Upper lobe of left lung (tissue), 6 donors: ENCODE data around the gene VAV3. TPM values are rescaled to one million over a fixed set of nuclear protein-coding genes. Genes with fewer than 3 reads are reported as not detected.

ENCODE experiments used
- ATAC-seq, 2 donors: fragments of 200-7000 bp; cut with Tn5 transposase; one replicate each; pipeline ENCODE4 v1.9.1; 2022; ENCODE audit warnings: mild to moderate bottlenecking in 2 of 2, moderate library complexity in 2 of 2; ENCODE audit not compliant: low FRiP score in 2 of 2
- DNase-seq, 2 donors: peaks; one replicate each; pipeline ENCODE4 v3.0.0-alpha.2; 2019 to 2020
- H3K27ac ChIP-seq, 4 donors: fragments of 200-600 bp; sonication (generic); one replicate each; pipeline ENCODE4 v1.5.1; 2016 to 2019
- H3K27me3 ChIP-seq, 4 donors: fragments of 200-600 bp; sonication (generic); one replicate each; pipeline ENCODE4 v1.5.1; 2017 to 2019
- H3K36me3 ChIP-seq, 4 donors: fragments of 200-600 bp; sonication (generic); one replicate each; pipeline ENCODE4 v1.5.1; 2016 to 2019
- H3K4me1 ChIP-seq, 4 donors: fragments of 200-600 bp; sonication (generic); one replicate each; pipeline ENCODE4 v1.5.1; 2018 to 2019
- H3K4me3 ChIP-seq, 4 donors: fragments of 200-600 bp; sonication (generic); one replicate each; pipeline ENCODE4 v1.5.1; 2017 to 2019; ENCODE audit warnings: mild to moderate bottlenecking in 2 of 4, moderate library complexity in 1 of 4
- H3K9me3 ChIP-seq, 4 donors: fragments of 200-600 bp; sonication (generic); one replicate each; pipeline ENCODE4 v1.5.1; 2018 to 2019
- EP300 ChIP-seq, 4 donors: sonication (generic); formaldehyde crosslinking; IDR thresholded peaks; one replicate each; pipeline ENCODE4 v1.5.1; 2017; ENCODE audit warnings: antibody characterized with exemption in 4 of 4, control low read depth in 2 of 4
- POLR2A ChIP-seq, 4 donors: fragments of 450-650 bp; IDR thresholded peaks; one replicate each; pipeline ENCODE4 v1.5.1; 2016 to 2017; ENCODE audit warnings: antibody characterized with exemption in 4 of 4, mild to moderate bottlenecking in 2 of 4
- POLR2AphosphoS5 ChIP-seq, 2 donors: sonication (generic); formaldehyde crosslinking; IDR thresholded peaks; one replicate each; pipeline ENCODE4 v1.5.1; 2017; ENCODE audit warnings: antibody characterized with exemption in 2 of 2
- WGBS, 2 donors: methylation state at CpG; one replicate each; pipeline ENCODE4 v1.1.5; 2017 to 2018; 5-methylcytosine and 5-hydroxymethylcytosine counted together
- total RNA-seq, 6 donors: library from RNA; depleted of rRNA in 4 of 6; stranded (reverse); fragments of >200 nt in 4 of 6; gene quantifications; one replicate each; pipeline versions ENCODE4 v1.1.0 to v1.2.1, GENCODE V29; 2016 to 2021
- TF ChIP-seq, protein P1 (sequence below), 6 experiments: fragments of 450-650 bp in 4 of 6; fragments of 200-600 bp in 2 of 6; sonication (generic) in 2 of 6; IDR thresholded peaks; one replicate each; pipeline ENCODE4 v1.5.1; 2016 to 2019; ENCODE audit warnings: antibody characterized with exemption in 6 of 6
- donor health status: DM: no; HTN: no; CAD: no; lungs with moderate emphysema.
- donor health status: DM: no; HTN: yes; CAD: no; lungs with severe emphysema.

The VAV3 gene
- total RNA-seq, 6 donors from 2014 or later, result 5.9 to 13.6 (median 7.8) TPM

DNA sequence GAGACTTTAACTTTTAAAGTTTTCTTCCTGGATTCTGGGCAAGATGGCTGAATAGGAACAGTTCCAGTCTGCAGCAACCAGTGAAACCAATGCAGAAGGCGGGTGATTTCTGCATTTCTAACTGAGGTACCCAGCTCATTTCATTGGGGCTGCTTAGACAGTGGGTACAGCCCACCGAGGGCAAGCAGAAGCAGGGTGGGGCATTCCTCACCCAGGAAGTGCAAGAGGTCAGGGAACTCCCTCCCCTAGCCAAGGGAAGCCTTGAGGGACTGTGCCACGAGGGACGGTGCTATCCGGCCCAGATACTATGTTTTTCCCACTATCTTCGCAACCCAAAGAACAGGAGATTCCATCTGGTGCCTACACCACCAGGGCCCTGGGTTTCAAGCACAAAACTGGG lies 121.0 kb downstream of the VAV3 start:
- DNase-seq (no peak), ATAC-seq (no peak)
- 60 to 75% methylated on average over 6 of the region's 6 CpGs for WGBS, 2 donors
- TF ChIP-seq POLR2A (IDR thresholded peaks at IDR 0.05), result no peak
- TF ChIP-seq EP300 (IDR thresholded peaks at IDR 0.05), result no peak
- TF ChIP-seq POLR2AphosphoS5 (IDR thresholded peaks at IDR 0.05), result no peak
- TF ChIP-seq, protein P1, sequence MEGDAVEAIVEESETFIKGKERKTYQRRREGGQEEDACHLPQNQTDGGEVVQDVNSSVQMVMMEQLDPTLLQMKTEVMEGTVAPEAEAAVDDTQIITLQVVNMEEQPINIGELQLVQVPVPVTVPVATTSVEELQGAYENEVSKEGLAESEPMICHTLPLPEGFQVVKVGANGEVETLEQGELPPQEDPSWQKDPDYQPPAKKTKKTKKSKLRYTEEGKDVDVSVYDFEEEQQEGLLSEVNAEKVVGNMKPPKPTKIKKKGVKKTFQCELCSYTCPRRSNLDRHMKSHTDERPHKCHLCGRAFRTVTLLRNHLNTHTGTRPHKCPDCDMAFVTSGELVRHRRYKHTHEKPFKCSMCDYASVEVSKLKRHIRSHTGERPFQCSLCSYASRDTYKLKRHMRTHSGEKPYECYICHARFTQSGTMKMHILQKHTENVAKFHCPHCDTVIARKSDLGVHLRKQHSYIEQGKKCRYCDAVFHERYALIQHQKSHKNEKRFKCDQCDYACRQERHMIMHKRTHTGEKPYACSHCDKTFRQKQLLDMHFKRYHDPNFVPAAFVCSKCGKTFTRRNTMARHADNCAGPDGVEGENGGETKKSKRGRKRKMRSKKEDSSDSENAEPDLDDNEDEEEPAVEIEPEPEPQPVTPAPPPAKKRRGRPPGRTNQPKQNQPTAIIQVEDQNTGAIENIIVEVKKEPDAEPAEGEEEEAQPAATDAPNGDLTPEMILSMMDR (IDR thresholded peaks at IDR 0.05), result no peak
- no peaks in the 10 kb centered on the region for H3K27me3 ChIP-seq
- H3K4me3 ChIP-seq, result no peak overlapping the region
- H3K27ac ChIP-seq, result peak overlapping the region in 3 of 4 donors; percentile 2 to 55 (median 50)
- H3K4me1 ChIP-seq, result peaks cover 18 to 26% (median 20%) of the 10 kb centered on the region in 4 donors
- H3K36me3 ChIP-seq, result no peaks in the 10 kb centered on the region
- no peaks in the 10 kb centered on the region for H3K9me3 ChIP-seq

DNA sequence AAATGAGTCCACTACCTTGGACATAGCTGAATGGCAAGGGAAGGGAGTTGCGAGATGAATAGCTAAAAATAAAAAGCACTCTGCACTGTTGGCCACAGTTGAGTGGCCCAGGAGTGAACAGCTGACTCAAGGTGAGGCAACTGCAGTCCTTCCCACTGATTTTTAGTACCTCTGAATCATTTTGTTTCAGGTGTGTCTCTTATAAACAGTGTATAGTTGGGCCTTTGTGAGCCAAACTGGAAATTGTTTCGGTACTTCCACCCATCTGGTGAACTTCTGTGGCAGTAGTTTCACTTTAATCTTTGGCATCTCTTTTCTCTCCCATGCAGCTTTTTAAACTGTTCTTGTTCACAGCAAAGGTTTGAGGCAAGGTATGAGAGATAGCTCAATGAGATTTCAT lies 122.7 kb downstream of the VAV3 start:
- no peaks in the 10 kb centered on the region for H3K9me3 ChIP-seq
- H3K4me1 ChIP-seq, result peaks cover 18 to 26% (median 20%) of the 10 kb centered on the region in 4 donors
- H3K4me3 ChIP-seq, result no peak overlapping the region
- no peak overlapping the region for H3K27ac ChIP-seq
- 39 to 50% methylated on average over 2 of the region's 2 CpGs for WGBS, 2 donors
- DNase-seq, result no peak
- no peak for ATAC-seq
- no peaks in the 10 kb centered on the region for H3K27me3 ChIP-seq
- no peaks in the 10 kb centered on the region for H3K36me3 ChIP-seq
- TF ChIP-seq POLR2A (IDR thresholded peaks at IDR 0.05) (no peak), EP300 (IDR thresholded peaks at IDR 0.05) (no peak), POLR2AphosphoS5 (IDR thresholded peaks at IDR 0.05) (no peak)
- TF ChIP-seq, protein P1 (IDR thresholded peaks at IDR 0.05), result no peak

DNA sequence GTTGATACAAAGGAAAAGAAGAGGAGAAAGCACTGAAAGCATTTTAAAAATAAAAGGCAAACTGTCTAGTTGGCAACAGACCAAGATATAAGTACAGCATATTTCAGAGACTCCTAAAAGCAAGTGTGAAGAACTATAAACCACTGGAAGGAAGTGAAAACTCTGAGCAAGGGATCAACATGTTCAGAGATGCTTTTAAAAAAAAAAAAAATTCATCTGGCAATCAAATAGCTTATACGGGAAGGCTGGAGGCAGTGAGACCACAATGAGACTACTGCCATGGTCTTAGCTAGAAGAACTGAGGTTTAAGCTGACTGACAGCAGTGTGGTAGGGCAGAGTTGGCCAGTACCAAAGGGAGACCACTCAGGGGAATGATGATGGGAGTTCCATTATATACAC lies 124.3 kb downstream of the VAV3 start:
- H3K27me3 ChIP-seq, result no peaks in the 10 kb centered on the region
- H3K27ac ChIP-seq, result peak overlapping the region in 1 of 4 donors; percentile 73
- WGBS, 2 donors, result 5 to 15% methylated on average over 1 of the region's 1 CpG
- H3K4me1 ChIP-seq, result peaks cover 18 to 26% (median 20%) of the 10 kb centered on the region in 4 donors
- peak; percentile 24 to 43 for ATAC-seq
- H3K36me3 ChIP-seq, result no peaks in the 10 kb centered on the region
- TF ChIP-seq EP300 (IDR thresholded peaks at IDR 0.05) (no peak), POLR2AphosphoS5 (IDR thresholded peaks at IDR 0.05) (no peak), POLR2A (IDR thresholded peaks at IDR 0.05) (no peak)
- TF ChIP-seq, protein P1 (IDR thresholded peaks at IDR 0.05), result no peak
- no peaks in the 10 kb centered on the region for H3K9me3 ChIP-seq
- no peak for DNase-seq
- no peak overlapping the region for H3K4me3 ChIP-seq

DNA sequence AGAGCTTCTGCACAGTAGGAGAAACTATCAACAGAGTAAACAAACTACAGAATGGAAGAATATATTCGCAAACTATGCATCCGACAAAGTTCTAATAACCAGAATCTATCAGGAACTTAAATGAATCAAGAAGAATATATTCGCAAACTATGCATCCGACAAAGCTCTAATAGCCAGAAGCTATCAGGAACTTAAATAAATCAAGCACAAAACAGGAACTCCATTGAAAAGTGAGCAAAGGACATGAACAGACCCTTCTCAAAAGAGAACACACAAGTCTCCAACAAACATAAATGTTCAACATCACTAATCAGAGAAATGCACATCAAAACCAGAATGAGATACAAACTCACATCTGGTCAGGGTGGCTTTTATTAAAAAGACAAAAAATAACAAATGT lies 126.9 kb downstream of the VAV3 start:
- Histone ChIP-seq H3K36me3 (no peaks in the 10 kb centered on the region), H3K4me1 (peaks cover 4 to 18% (median 11%) of the 10 kb centered on the region in 4 donors), H3K27me3 (no peaks in the 10 kb centered on the region), H3K9me3 (no peaks in the 10 kb centered on the region), H3K4me3 (no peak overlapping the region), H3K27ac (no peak overlapping the region)
- WGBS, 2 donors, result 75 to 87% methylated on average over 4 of the region's 4 CpGs
- DNase-seq, result no peak
- TF ChIP-seq, protein P1 (IDR thresholded peaks at IDR 0.05), result no peak
- no peak for TF ChIP-seq EP300 (IDR thresholded peaks at IDR 0.05)
- no peak for ATAC-seq

DNA sequence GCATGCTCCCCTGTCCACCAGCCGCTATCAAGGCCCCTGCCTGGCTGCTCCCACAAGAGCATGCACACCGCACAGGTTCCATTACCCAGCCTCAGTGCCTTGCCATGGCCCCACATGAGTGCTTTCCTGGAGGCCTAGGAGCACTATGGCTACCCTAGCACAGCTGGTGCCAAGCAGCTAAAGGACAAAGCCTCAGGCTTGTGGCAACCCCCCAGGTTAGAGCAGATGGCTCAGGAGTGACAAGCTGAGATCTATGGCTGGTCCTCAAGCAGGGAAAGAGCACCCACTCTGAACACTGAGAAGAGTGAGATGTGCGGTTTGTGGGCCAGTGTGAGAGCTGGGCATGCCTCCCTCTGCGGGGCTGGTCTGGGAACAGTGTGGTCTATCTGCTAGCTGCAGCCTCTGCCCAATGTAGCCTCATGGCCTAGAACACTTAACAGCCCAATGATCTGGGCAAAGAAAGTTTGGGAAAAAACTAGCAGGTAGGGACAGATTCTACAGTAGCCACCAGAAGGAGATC lies 129.8 kb downstream of the VAV3 start:
- Histone ChIP-seq H3K4me1 (peaks cover 0 to 10% (median 2%) of the 10 kb centered on the region in 4 donors), H3K36me3 (no peaks in the 10 kb centered on the region), H3K27ac (peak overlapping the region in 1 of 4 donors; percentile 6), H3K4me3 (no peak overlapping the region), H3K9me3 (no peaks in the 10 kb centered on the region), H3K27me3 (no peaks in the 10 kb centered on the region)
- peak in 1 of 2 donors; percentile 7 for DNase-seq
- ATAC-seq, result no peak
- TF ChIP-seq POLR2A (IDR thresholded peaks at IDR 0.05) (no peak), EP300 (IDR thresholded peaks at IDR 0.05) (no peak), POLR2AphosphoS5 (IDR thresholded peaks at IDR 0.05) (no peak)
- TF ChIP-seq, protein P1 (IDR thresholded peaks at IDR 0.05), result no peak
- 100% methylated on average over 2 to 4 of the region's 4 CpGs for WGBS, 2 donors
